Measurements from ENCODE around the gene TMEM51. TPM values are rescaled to one million over a fixed set of nuclear protein-coding genes. Genes with fewer than 3 reads are reported as not detected.

Gene TMEM51
- total and polyA plus RNA-seq, 9 of the 15 experiments (the other 6 are each of a cell fraction or from before 2014, with no cell fraction given) = 0.06 to 1.4 (median 0.58) TPM

GRCh38 chr1:15145327-15145726 lies 8.2 kb upstream of the TMEM51 start (continued):
- no peak for TF ChIP-seq ZNF764 (CRISPR knock-in tag; IDR thresholded peaks at IDR 0.05; ENCODE audit: low read depth)
- TF ChIP-seq ZNF408 (CRISPR knock-in tag; IDR thresholded peaks at IDR 0.05; ENCODE audit: low read depth) = no peak

GRCh38 chr1:15146142-15146680 lies 7.3 kb upstream of the TMEM51 start:
- Histone ChIP-seq H3K4me1 (replicated peaks in 1 of 2; ENCODE audit: control insufficient read depth in 2 of 2, insufficient read depth in 2 of 2, low read length in 2 of 2) (no peaks in the 10 kb centered on the region), H3K9me1 (ENCODE audit: control insufficient read depth, insufficient read depth, low read length) (no peaks in the 10 kb centered on the region), H3K79me2 (ENCODE audit: control insufficient read depth, insufficient read depth, low read length) (no peaks in the 10 kb centered on the region), H3K9ac (ENCODE audit: insufficient read depth in 1 of 2, low read depth in 2 of 2, low read length in 2 of 2) (no peak overlapping the region), H3K4me3 (no peak overlapping the region), H3K27ac (ENCODE audit: extremely low read depth, low read depth, low read length) (no peak overlapping the region), H3K36me3 (ENCODE audit: control insufficient read depth, insufficient read depth, low read length) (no peaks in the 10 kb centered on the region), H4K20me1 (replicated peaks; ENCODE audit: control insufficient read depth, insufficient read depth, low read length) (no peaks in the 10 kb centered on the region), H2AFZ (ENCODE audit: low read depth, low read length) (no peak overlapping the region), H3K9me3 (replicated peaks; ENCODE audit: control insufficient read depth, insufficient read depth, low read depth, low read length) (no peaks in the 10 kb centered on the region), H3K27me3 (ENCODE audit: control insufficient read depth in 2 of 2, insufficient read depth in 2 of 2, low read length in 2 of 2) (peaks cover 25 to 57% of the 10 kb centered on the region in 2 experiments), H3K4me2 (ENCODE audit: insufficient read depth, low read length) (no peak overlapping the region)
- in situ Hi-C loops (cut with MboI) = no loop called here
- CTCF ChIA-PET (ENCODE audit: low intra/inter-chr PET ratio) = no interaction called here
- DNase-seq (ENCODE audit: extremely low read depth in 1 of 4, low spot score in 3 of 4) = no peak
- intact Hi-C loops (cut with micrococcal nuclease) = no loop called here
- no peak for ATAC-seq
- 0% methylated on average over 4 of the region's 4 CpGs for WGBS (ENCODE audit: insufficient coverage, low coverage, missing lambda C conversion rate)
- BruUV-seq (replicated peaks) = no TSS peak
- POLR2A ChIA-PET = no interaction called here
- no peak for FAIRE-seq
- no peak for TF ChIP-seq ZBTB11 (CRISPR knock-in tag; IDR thresholded peaks at IDR 0.05)
- no peak for TF ChIP-seq ZFX (CRISPR knock-in tag; IDR thresholded peaks at IDR 0.05)
- no peak for TF ChIP-seq ZNF561 (CRISPR knock-in tag; conservative IDR thresholded peaks at IDR 0.05)
- no peak for TF ChIP-seq ZNF263 (CRISPR knock-in tag; IDR thresholded peaks at IDR 0.05; ENCODE audit: borderline replicate concordance)
- TF ChIP-seq ZNF764 (CRISPR knock-in tag; IDR thresholded peaks at IDR 0.05; ENCODE audit: low read depth) = no peak
- no peak for TF ChIP-seq ELK1 (CRISPR knock-in tag; IDR thresholded peaks at IDR 0.05)
- no peak for TF ChIP-seq ELF4 (CRISPR knock-in tag; IDR thresholded peaks at IDR 0.05)
- no peak for TF ChIP-seq SFPQ (IDR thresholded peaks at IDR 0.05; ENCODE audit: low read depth, low read length)
- TF ChIP-seq ZNF12 (CRISPR knock-in tag; IDR thresholded peaks at IDR 0.05) = no peak
- TF ChIP-seq ZC3H11A (IDR thresholded peaks at IDR 0.05; ENCODE audit: low read depth, low read length) = no peak
- no peak for TF ChIP-seq FOSL1 (tag; conservative IDR thresholded peaks at IDR 0.05)
- no peak for TF ChIP-seq ZNF431 (CRISPR knock-in tag; IDR thresholded peaks at IDR 0.05)
- TF ChIP-seq RBM17 (IDR thresholded peaks at IDR 0.05; ENCODE audit: borderline replicate concordance, low read depth, low read length) = no peak
- no peak for TF ChIP-seq FOS (IDR thresholded peaks at IDR 0.05; ENCODE audit: extremely low read depth, insufficient read length)
